CD1c-positive myeloid dendritic cell (primary cell): Measurements from ENCODE around the gene SYNGR3.
"Not testable (repeated sequence)": the region's sequence is repeated elsewhere in the genome, so short reads cannot be mapped to it uniquely, and the experiment has no call there.

Experiments
- DNase-seq: peaks from one replicate; pipeline ENCODE4 v3.0.0-alpha.2; 2016; ENCODE audit errors: extremely low spot score

The SYNGR3 gene

DNA sequence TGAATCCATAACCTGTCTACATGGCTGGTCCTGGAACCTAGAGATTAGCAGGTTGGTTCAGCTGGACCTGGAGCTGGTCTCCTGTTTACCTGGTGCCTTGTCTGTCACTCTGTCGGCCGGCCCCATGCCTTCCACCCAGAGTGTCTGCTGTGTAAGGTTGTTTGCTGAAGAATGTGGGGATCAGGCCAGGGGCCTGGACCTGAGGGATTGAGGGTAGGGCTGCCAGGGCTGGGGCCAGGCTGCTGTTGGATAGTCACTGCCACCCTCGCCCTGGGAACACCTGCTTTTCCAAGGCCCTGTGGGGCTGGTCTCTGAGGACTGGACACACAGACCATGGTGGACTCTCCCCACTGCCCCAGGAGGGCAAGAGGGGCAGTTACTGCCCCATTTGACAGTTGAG, 38.4 kb downstream of the SYNGR3 start:
- no peak for DNase-seq

DNA sequence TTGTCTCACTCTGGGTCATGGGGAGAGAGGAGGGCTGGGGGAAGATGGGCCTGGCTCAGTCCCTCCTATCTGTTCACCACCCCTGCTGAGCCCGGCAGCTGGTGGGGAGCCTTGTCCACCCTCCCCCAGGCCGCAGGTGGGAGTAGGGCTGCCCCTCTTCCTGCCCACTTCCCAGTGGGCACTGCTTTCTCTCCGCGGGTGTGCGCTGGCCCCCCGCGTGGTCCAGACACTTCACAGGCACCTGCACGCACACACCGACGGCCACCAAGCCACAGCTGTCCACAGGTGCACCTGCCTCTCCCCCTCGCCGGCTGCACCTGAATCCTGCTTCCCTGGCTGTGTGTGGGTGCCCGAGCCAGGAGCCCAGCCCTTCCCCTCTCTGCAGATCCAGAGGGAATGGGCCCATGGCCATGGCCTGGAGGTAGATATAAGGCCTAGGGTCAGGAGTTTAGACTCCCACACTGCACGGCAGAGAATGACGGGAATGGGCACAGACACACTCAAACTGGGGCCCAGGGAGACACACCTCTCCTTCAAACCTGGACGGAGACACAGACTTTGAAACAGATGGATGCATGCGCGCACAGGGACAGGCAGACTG, 39.0 kb downstream of the SYNGR3 start:
- no peak for DNase-seq

DNA sequence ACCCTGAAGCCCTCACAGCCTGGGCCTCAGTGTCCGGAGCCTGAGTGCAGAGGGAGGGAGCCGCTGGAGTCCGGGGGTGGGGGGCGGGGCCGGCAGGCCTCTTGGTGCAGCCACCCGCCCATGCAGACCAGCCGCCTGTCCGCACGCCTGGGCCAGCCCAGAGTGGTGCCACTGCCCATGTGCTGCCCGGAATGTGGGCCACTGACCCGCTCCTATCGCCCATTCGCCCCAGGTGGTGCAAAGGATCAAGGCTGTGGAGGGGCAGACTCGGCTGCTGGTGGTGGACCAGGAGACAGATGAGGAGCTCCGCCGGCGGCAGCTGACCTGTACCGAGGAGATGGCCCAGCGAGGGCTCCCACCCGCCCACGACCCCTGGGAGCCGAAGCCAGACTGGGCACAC, 39.6 kb downstream of the SYNGR3 start:
- no peak for DNase-seq

DNA sequence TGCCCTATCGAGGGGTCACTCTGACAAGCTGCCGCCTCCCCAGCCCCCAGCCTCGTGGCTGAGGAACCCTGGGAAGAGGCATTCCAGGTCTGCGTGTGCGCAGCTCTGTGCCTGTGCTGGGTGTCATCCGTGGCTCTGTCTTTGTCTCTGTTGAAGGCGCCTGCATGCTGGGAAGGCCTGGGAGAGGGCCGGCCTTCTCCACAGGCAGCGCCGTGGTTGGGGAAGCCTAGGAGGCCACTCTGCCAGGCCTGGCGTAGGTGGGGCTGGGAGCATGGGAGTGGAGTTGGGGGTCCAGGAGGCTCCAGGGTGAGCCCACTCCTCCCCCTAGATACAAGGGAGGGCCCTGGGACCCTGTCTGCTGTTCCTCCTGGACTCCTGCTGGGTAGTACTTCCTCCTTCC, 40.3 kb downstream of the SYNGR3 start:
- no peak for DNase-seq

DNA sequence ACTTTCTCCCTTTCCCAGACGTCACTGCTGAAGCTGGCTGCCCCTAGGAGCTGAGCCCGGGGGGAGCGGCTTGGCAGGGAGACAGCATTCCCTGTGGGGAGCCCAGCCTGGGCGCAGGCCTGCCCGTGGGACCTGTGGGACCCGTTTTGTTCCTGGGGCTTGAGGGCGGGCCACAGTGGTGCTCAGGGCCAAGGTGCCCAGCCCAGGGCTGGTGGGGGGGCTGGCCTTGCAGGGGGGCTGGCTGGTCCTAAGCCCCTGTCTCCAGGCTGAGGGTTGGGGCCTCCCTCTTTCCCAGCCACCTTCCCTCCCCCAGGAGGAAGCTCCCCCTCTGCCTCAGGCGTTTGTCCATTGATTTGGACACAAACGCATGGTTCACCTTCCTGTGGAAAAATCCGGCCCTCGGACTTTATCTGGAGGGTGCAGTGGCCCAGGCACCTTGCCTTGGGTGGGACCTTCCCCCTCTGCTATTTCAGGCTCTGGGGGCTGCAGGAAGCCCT, 41.4 kb downstream of the SYNGR3 start:
- DNase-seq: no peak

DNA sequence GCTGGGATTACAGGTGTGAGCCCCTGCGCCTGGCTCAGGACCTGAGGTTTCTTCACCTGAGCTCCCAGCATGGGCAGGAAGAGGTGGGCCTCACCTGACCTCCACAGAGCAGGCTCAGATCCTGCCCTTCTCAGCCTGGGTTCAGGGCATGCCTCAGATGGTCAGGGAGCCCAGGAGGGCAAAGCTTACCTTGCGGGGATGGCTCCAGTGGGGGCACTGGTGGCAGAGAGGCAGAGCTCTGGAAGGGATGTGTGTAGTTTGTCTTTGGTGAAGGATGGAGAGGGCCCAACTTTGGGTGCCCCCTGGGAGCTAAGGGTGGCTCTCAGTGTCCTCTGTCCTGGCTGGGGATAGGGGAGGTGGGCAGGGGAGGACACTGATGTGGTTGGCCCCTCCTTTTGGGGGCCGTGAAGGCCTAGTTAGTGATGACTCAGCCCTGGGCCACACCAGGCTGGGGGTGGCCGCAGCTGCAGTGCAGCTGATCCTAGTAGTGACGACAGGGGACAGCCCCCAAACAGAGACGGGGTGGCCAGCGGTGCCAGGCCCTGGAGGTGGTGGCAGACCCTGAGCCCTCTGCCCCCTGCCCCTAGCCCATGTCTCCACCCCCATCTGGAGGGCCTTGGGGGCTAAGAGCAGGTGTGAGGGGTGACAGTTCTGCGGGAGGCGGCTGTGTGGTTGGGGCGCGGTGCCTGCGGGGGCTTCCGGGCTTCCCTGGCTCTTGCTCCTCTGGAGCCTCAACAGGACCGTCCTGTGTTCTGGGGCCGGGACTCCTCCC, 42.7 kb downstream of the SYNGR3 start:
- no peak for DNase-seq

DNA sequence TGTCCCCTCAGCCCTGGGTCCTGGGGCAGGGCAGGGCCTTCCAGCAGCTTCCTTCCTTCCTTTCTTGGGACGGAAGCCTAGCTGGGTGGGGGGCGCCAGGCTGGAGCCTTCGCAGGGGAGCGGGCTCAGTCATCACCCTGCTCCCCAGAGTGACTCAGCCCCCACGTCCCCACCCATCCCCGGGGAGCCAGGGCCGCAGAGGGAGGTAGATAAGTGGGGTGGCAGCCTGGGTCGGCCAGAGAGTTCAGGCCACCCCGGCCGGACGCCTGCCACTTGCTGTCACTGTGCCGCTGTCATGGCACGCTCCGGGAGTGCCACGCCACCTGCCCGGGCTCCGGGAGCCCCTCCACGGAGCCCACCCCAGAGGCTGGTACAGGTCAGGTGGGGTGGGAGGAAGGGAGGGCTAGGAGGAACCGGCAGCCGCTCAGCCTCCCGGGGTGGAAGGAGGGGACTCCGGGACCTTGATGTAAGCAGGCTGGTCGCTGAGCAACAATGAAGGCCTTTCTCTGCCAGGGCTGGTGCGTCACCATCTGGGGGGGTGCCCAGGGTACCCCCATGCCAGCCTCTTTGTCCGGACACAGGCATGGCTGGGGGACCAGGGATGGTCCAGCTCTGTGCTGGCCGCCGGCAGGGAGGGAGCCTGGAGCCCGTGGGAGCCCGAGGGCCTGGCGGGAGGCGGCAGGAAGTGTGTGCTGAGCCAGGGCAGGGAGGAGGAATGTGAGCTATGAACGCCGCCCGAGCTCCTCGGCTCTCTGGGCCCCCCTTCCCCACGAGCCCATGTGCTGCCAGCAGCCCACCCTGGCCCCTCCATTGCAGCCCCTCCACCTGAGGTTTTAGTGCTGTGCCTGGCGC, 43.5 kb downstream of the SYNGR3 start:
- no peak for DNase-seq

DNA sequence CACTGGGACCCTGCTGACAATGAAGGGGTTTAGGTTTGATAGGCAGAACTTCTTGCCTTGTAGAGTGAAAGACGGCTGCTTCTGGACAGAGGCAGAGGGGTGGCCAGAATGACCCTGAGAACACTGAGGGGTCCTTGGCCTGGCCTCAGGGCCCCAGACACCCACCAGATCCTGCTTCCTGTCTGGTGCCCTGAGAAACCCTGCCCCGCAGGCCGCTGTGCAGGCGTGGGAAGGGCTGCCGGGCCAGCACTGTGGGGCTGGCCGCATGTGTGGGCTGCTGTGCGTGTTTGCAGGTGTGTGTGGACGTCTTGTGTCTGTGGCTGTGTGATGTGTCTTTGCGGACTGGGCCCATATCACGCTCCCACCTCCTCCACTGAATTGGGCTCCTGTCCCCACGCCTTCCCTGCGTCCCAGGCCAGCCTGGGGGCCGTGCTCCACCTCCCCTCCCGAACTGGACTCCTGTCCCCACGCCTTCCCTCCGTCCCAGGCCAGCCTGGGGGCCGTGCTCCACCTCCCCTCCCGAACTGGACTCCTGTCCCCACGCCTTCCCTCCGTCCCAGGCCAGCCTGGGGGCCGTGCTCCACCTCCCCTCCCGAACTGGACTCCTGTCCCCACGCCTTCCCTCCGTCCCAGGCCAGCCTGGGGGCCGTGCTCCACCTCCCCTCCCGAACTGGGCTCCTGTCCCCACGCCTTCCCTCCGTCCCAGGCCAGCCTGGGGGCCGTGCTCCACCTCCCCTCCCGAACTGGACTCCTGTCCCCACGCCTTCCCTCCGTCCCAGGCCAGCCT, 44.3 kb downstream of the SYNGR3 start:
- not testable (repeated sequence) for DNase-seq

DNA sequence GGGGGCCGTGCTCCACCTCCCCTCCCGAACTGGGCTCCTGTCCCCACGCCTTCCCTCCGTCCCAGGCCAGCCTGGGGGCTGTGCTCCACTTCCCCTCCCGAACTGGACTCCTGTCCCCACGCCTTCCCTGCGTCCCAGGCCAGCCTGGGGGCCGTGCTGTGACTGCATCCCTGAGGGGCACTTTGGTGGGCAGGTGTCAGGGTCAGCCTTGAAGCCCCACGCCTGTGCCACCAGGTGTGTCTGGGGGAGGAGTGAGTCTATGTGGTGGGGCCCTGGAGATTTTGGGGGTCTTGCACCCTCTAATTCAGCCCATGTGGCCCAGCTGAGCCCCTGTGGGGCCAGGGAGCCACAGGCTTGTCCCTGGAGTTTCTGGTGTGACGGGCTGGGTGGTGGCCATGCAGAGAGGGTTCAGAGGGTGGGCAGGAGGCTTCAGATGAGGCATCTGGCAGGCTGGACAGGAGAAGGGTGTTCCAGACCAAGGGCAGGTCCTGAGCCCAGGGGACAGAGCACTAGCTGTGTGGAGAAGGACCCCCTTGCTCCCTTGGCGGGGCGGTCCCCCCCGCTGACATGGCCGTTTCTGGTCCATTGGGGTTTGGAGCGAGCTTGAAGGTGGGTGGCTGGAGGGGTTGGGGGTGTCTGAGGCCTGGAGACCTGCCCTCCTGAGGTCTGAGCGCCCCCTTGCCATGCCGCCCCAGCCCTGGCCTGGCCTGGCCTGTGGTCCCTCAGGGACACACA, 45.1 kb downstream of the SYNGR3 start:
- no peak for DNase-seq

DNA sequence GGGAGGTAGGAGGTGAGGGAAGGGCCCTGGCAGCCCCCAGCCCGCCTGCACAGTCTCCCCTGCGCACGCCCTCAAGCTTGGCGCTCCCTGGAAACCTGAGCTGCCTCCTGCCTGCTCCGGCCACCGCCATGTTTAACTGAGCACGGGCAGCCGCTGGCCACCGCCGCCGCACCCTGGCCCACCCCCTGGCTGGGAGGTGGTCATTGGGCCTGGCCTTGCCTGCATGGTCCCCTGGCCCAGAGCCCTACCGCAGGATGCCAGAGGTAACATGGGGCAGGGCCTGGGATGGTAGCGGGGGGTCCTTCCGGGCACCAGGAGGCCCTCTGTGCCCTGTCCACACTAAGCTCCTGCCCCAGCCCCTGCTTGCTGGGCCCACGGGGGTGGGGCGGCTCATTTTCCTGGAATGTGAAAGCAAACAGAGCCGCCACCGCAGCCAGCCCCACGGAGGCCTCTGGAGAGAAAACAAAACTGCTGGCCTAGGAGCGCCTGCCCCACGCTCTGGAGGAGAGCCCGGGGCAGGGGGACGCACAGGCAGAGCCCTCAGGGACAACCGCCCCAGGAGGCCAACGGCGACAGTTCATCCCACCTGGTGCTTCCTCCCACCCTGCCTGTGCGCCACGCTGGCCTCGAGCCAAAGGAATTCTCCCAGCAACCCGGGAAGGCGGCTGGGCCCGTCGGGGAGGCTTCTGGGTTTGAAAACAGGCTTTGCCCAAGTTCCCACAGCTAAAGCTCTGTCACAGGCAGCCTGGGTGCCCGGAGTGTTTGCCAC, 45.8 kb downstream of the SYNGR3 start:
- DNase-seq: no peak

DNA sequence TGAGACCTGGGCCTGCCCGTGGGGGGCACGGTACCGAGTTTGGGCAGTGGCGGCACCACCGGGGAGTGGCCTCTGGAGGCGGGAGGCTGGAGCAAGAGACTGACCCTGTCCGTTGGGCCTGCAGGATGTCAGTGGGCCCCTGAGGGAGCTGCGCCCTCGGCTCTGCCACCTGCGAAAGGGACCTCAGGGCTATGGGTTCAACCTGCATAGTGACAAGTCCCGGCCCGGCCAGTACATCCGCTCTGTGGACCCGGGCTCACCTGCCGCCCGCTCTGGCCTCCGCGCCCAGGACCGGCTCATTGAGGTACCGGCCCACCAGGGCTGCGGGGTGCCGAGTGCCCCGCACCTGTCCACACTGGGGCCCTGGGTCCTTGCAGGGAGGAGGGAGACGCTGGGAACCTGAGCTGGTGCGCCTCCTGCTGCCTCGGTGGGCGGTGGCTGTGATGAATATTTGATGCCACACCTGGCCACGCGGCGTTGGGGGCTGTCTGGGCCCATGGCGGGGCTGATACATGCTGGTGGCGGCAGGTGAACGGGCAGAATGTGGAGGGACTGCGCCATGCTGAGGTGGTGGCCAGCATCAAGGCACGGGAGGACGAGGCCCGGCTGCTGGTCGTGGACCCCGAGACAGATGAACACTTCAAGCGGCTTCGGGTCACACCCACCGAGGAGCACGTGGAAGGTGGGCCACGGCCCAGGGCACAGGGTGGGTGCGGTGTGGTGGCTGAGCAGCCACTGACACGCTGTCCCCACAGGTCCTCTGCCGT, 46.6 kb downstream of the SYNGR3 start:
- no peak for DNase-seq

DNA sequence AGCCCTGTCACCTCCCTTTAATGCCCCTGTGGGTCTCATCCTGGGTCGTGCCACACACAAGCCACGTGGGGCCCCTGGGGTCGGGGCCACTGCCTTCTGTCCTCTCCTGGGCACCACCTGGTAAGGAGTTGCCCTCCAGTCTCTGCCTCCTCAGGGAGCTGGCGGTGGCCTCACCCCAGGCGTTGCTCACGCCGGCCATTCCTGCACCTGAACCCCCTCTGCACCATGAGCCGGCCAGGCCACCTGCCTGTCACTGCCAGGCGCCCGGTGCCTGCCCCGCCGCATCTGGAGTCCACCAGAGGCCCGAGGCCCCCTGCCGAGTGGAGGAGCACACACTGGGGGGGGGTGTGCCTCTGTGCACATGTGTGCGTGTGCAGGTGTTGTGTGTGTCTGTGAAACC, 47.3 kb downstream of the SYNGR3 start:
- no peak for DNase-seq

DNA sequence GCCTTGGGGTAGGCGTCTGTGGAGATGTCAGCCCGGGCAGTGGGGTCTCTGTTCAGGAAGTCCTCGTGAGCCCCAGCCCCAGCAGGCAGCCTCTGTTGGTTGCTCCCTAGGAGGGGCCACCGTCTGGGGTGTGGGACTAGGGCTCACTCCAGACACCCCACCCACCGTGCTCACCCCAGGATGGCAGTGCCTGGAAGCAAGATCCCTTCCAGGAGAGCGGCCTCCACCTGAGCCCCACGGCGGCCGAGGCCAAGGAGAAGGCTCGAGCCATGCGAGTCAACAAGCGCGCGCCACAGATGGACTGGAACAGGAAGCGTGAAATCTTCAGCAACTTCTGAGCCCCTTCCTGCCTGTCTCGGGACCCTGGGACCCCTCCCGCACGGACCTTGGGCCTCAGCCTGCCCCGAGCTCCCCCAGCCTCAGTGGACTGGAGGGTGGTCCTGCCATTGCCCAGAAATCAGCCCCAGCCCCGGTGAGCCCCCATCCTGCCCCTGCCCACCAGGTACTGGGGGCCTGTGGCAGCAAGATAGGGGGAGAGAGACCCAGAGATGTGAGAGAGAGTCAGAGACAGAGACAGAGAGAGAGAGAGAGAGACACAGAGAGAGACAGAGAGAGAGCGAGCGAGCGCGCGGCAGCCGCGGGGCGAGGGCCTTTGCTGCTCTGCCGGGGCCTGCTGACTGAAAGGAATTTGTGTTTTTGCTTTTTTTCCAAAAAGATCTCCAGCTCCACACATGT, 48.0 kb downstream of the SYNGR3 start:
- no peak for DNase-seq

DNA sequence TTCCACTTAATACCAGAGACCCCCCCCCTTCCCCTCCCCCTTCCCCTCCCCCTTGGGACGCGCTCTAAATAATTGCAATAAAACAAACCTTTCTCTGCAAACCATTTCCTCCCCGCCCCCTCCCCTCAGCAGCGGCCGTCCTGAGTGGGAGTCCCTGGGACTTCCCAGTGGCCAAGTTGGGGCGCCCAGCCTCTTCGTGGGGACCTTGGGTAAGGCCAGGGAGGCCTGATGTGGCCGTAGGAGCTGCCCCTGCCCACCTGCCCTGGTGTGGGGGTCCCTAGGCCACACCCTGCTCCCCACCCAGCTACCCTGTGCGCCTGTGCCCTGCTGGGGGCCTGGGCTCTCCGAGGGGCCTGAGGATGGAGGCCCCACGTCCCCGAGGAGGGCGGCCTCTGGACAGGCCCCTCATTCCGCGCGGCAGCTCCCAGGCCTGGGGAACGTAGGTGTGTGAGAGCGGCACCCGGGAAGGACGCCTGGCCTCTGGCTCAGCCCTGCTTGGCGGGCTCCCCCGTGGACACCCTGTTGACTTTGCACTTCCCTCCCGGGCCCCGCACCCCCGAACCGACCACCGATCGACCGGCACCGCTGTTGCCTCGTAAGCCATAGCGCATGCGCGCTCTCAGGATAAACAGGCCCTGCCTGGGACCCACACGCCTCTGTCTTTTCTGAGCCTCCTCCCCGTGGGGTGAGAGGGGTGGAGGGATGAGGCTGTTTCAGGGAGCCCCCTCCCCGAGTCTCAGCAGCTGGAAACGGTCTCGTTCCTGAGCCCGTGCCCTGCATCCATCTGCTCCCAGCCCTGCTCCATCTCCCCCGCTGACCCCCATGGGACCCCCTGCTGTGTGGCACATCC, 48.8 kb downstream of the SYNGR3 start:
- DNase-seq: no peak

DNA sequence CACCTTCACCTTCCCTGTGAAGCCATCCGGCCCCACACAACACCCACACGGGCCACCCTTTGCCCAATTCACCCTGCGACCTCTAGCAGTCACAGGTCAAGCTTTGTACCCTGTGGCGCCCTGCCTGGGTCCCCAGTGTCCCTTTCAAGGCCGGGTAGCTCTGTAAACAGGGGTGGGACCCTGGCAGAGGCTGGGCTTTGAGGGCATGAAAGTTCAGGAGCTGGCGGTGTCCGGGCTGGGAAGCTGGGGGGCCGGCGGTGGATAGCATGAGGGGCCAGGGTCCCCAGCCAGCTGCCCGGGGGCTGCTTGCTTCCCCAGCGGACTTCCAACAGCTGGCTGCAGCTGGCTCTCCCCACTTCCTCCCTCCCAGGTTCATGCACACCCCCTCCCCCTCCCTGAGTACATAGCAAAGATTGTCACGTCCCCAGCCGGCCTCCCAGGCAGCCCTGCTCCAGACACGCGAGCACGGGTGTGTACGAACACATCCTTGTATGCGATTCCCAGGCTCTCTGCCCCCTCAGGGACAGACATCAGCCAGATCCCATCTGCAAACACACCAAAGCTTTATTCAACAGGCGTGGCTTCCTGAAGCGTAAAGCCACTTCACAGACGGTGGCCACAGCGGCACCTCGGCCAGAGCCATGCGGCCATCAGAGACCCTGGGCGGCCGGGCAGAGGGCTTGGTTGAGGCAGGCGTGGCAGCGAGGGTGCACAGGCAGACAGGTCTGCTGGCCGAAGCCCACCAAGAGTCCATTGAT, 49.7 kb downstream of the SYNGR3 start:
- no peak for DNase-seq

DNA sequence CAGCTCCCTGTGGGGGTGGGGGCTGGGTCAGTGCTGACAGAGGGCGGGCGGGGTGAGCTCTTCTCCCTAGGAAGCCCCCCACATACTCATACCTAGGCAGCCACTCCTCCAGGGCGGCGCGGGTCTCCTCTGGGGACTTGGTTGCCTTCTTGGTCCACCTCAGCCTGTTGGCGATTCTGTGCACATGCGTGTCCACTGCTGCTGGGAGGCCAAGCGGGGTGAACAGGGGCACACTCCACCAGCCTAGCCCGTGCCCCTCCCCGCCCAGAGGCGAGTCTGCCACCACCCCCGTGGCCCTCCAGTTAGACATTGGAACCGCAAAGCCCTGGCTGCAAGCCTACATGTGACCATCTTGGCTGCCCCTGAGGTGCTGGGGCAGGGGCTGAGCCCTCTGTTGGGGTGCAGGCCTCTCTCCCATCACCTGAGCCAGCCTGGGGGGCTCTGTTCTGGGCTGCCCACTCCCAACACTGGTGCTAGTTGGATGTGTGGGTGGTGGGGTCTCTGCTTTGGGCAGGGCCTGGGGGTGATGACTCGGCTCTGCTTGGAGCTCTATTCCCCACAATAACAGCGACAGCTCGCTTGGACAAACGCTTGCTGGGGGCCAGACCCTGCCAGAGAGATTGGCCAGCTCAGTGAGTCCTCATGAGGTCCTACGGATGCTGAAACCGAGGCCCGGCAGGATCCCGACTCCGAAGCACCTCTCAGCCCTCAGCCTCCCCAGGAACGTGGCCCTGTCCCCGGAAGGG, 50.4 kb downstream of the SYNGR3 start:
- DNase-seq: no peak
